ENCODE results near the gene TMBIM6.

The TMBIM6 gene

GRCh38 chr12:49798934-49799333 lies 57.6 kb downstream of the TMBIM6 start:
- no peak for DNase-seq

- no peak for DNase-seq
Measured at GRCh38 chr12:49800421-49801140, 59.2 kb downstream of the TMBIM6 start.

- no peak for DNase-seq
Measured at GRCh38 chr12:49801141-49802063, 60.0 kb downstream of the TMBIM6 start.

- DNase-seq: no peak
Measured at GRCh38 chr12:49803693-49804450, 62.5 kb downstream of the TMBIM6 start.

GRCh38 chr12:49804821-49805220 lies 63.5 kb downstream of the TMBIM6 start:
- no peak for DNase-seq

- DNase-seq: no peak
Measured at GRCh38 chr12:49805409-49805808, 64.1 kb downstream of the TMBIM6 start.

- DNase-seq: no peak
Measured at GRCh38 chr12:49806321-49806813, 65.0 kb downstream of the TMBIM6 start.

GRCh38 chr12:49806877-49807276 lies 65.5 kb downstream of the TMBIM6 start:
- no peak for DNase-seq

GRCh38 chr12:49807991-49808580 lies 66.7 kb downstream of the TMBIM6 start:
- no peak for DNase-seq

- no peak for DNase-seq
Measured at GRCh38 chr12:49808686-49809380, 67.5 kb downstream of the TMBIM6 start.

GRCh38 chr12:49809381-49809905 lies 68.1 kb downstream of the TMBIM6 start:
- DNase-seq: no peak

- DNase-seq: no peak
Measured at GRCh38 chr12:49809906-49810389, 68.6 kb downstream of the TMBIM6 start.

- no peak for DNase-seq
Measured at GRCh38 chr12:49811136-49811535, 69.8 kb downstream of the TMBIM6 start.

- DNase-seq: no peak
Measured at GRCh38 chr12:49811961-49812401, 70.6 kb downstream of the TMBIM6 start.

- DNase-seq: no peak
Measured at GRCh38 chr12:49813131-49813530, 71.8 kb downstream of the TMBIM6 start.

Measured in stimulated activated CD4-positive, alpha-beta T cell treated with anti-CD3 and anti-CD28 coated beads, Interleukin-1b, Interleukin-23, amount 100 ng/mL, for 48 hours (primary cell).